Measurements from ENCODE around the gene COX6B2. TPM values are rescaled to one million over a fixed set of nuclear protein-coding genes. Genes with fewer than 3 reads are reported as not detected.
"Not testable (repeated sequence)": the region's sequence is repeated elsewhere in the genome, so short reads cannot be mapped to it uniquely, and the experiment has no call there.

The COX6B2 gene
- total RNA-seq, 1 donor from 2014 or later, result 0.50 TPM

- H3K27ac Mint-ChIP-seq (ENCODE audit: unreplicated experiment); H3K9me3 Mint-ChIP-seq (ENCODE audit: unreplicated experiment); H3K27me3 ChIP-seq (ENCODE audit: insufficient read depth, low read length); H3K36me3 Mint-ChIP-seq (ENCODE audit: low read depth, unreplicated experiment); H3K27ac ChIP-seq (ENCODE audit: low read depth, low read length); H3K4me3 Mint-ChIP-seq (ENCODE audit: unreplicated experiment); H3K4me1 Mint-ChIP-seq (ENCODE audit: low read depth, unreplicated experiment); H3K27me3 Mint-ChIP-seq (ENCODE audit: low read depth, unreplicated experiment); H3K4me1 ChIP-seq (ENCODE audit: insufficient read depth, low read length); H3K4me2 ChIP-seq (ENCODE audit: low read length); FAIRE-seq; H3K79me2 ChIP-seq (ENCODE audit: insufficient read depth, low read length); H3K9ac ChIP-seq (ENCODE audit: low read length); H3K4me3 ChIP-seq (ENCODE audit: insufficient read depth, low read depth, low read length); H2AFZ ChIP-seq (ENCODE audit: low read depth, low read length); H3K36me3 ChIP-seq (ENCODE audit: insufficient read depth, low read length); H3K9me3 ChIP-seq (ENCODE audit: insufficient read depth, low read depth, low read length); H4K20me1 ChIP-seq (ENCODE audit: insufficient read depth, low read length); DNase-seq (ENCODE audit: low read depth): not testable (repeated sequence)
These were observed 25.7 kb downstream of the COX6B2 start for GRCh38 chr19:55328774-55329318.

GRCh38 chr19:55325172-55325571 is 29.3 kb downstream of the COX6B2 start, which contains the start of gene TMEM150B:
TMEM150B (minus strand) TSS chr19:55325341; CDS start chr19:55321036, 4,305 bp downstream.
- FAIRE-seq (no peak), DNase-seq (ENCODE audit: low read depth) (no peak)
- no peak within 1 kb of the TSS for H3K4me3 ChIP-seq (ENCODE audit: insufficient read depth, low read depth, low read length)
- H3K27me3 ChIP-seq (ENCODE audit: insufficient read depth, low read length), result no peaks in the 10 kb centered on the region
- H3K4me1 ChIP-seq (ENCODE audit: insufficient read depth, low read length), result peaks cover 5% of the 10 kb centered on the region
- no peaks in the 10 kb centered on the region for H3K9me3 ChIP-seq (ENCODE audit: insufficient read depth, low read depth, low read length)
- H3K4me1 Mint-ChIP-seq (ENCODE audit: low read depth, unreplicated experiment), result peaks cover 1% of the 10 kb centered on the region
- peaks cover 2% of the 10 kb centered on the region for H3K9me3 Mint-ChIP-seq (ENCODE audit: unreplicated experiment)
- H3K36me3 Mint-ChIP-seq (ENCODE audit: low read depth, unreplicated experiment), result no peaks in the 10 kb centered on the region
- H3K36me3 ChIP-seq (ENCODE audit: insufficient read depth, low read length), result no peaks in the 10 kb centered on the region
- no peaks in the 10 kb centered on the region for H3K79me2 ChIP-seq (ENCODE audit: insufficient read depth, low read length)
- no peak for TF ChIP-seq EZH2 (IDR thresholded peaks at IDR 0.05; ENCODE audit: insufficient read depth, low read length)
- no peak for TF ChIP-seq CTCF (IDR thresholded peaks at IDR 0.05; ENCODE audit: insufficient read depth, low read depth, low read length)
- no peak within 1 kb of the TSS for H3K9ac ChIP-seq (ENCODE audit: low read length)
- H3K27ac ChIP-seq (ENCODE audit: low read depth, low read length), result no peak within 1 kb of the TSS
- H3K27me3 Mint-ChIP-seq (ENCODE audit: low read depth, unreplicated experiment), result peaks cover 18% of the 10 kb centered on the region
- no peak within 1 kb of the TSS for H3K4me2 ChIP-seq (ENCODE audit: low read length)
- H4K20me1 ChIP-seq (ENCODE audit: insufficient read depth, low read length), result no peaks in the 10 kb centered on the region
- no peak within 1 kb of the TSS for H3K4me3 Mint-ChIP-seq (ENCODE audit: unreplicated experiment)
- H2AFZ ChIP-seq (ENCODE audit: low read depth, low read length), result no peak within 1 kb of the TSS
- no peak within 1 kb of the TSS for H3K27ac Mint-ChIP-seq (ENCODE audit: unreplicated experiment)

DNA sequence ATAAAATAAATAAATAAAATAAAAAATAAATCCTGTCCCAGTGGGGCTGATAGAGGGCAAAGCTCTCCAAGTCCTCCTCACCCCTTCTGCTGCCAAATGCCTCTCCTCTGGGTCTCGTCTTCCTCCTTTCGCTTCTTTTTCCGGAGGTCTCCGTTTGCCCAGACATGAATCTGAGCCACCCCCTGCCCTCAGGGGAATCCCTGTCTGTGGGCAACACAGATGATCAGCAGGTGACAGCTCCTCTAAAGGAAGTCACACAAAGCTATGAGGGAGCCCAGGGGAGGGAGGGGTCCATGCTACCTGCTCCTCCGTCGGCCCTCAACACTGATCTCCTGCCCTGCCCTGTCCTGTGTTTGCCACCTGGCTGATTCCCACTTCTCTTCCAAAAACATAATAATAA is 29.9 kb downstream of the COX6B2 start:
- Histone ChIP-seq H3K9ac (ENCODE audit: low read length) (no peak overlapping the region), H3K27ac (ENCODE audit: low read depth, low read length) (no peak overlapping the region), H4K20me1 (ENCODE audit: insufficient read depth, low read length) (no peaks in the 10 kb centered on the region), H3K4me2 (ENCODE audit: low read length) (no peak overlapping the region), H3K4me3 (ENCODE audit: insufficient read depth, low read depth, low read length) (no peak overlapping the region), H3K9me3 (ENCODE audit: insufficient read depth, low read depth, low read length) (no peaks in the 10 kb centered on the region), H3K27me3 (ENCODE audit: insufficient read depth, low read length) (no peaks in the 10 kb centered on the region), H3K4me1 (ENCODE audit: insufficient read depth, low read length) (peaks cover 5% of the 10 kb centered on the region), H3K36me3 (ENCODE audit: insufficient read depth, low read length) (no peaks in the 10 kb centered on the region), H2AFZ (ENCODE audit: low read depth, low read length) (no peak overlapping the region), H3K79me2 (ENCODE audit: insufficient read depth, low read length) (no peaks in the 10 kb centered on the region)
- TF ChIP-seq EZH2 (IDR thresholded peaks at IDR 0.05; ENCODE audit: insufficient read depth, low read length) (no peak), CTCF (IDR thresholded peaks at IDR 0.05; ENCODE audit: insufficient read depth, low read depth, low read length) (no peak)
- Mint-ChIP-seq H3K36me3 (ENCODE audit: low read depth, unreplicated experiment) (no peaks in the 10 kb centered on the region), H3K4me3 (ENCODE audit: unreplicated experiment) (no peak overlapping the region), H3K27me3 (ENCODE audit: low read depth, unreplicated experiment) (peaks cover 22% of the 10 kb centered on the region), H3K9me3 (ENCODE audit: unreplicated experiment) (peaks cover 2% of the 10 kb centered on the region), H3K4me1 (ENCODE audit: low read depth, unreplicated experiment) (peaks cover 1% of the 10 kb centered on the region), H3K27ac (ENCODE audit: unreplicated experiment) (no peak overlapping the region)
- no peak for FAIRE-seq
- no peak for DNase-seq (ENCODE audit: low read depth)

Data from astrocyte (in vitro differentiated cells and primary cell).